Measurements from ENCODE around the gene FAM20C.

GRCh38 chr7:208816-209215 lies 16.4 kb downstream of the FAM20C start:
- TF ChIP-seq CTCF (IDR thresholded peaks at IDR 0.05) (no peak), POLR2A (IDR thresholded peaks at IDR 0.05) (no peak), POLR2AphosphoS5 (IDR thresholded peaks at IDR 0.05) (no peak)

Data from upper lobe of left lung (tissue), 4 donors.